Uterus (tissue), 2 donors: ENCODE measurements around the gene TMX4.

Experiments
- CTCF ChIP-seq, 4 experiments: fragments of 200-600 bp in 2 of 4; fragments of 450-650 bp in 2 of 4; sonication (generic) in 2 of 4; IDR thresholded peaks; one replicate each; pipeline ENCODE4 v1.5.1; 2016 to 2019; ENCODE audit warnings: antibody characterized with exemption in 4 of 4, mild to moderate bottlenecking in 2 of 4, moderate library complexity in 1 of 4
- POLR2A ChIP-seq, 2 donors: fragments of 450-650 bp; IDR thresholded peaks; one replicate each; pipeline ENCODE4 v1.6.1; 2016; ENCODE audit warnings: antibody characterized with exemption in 2 of 2, mild to moderate bottlenecking in 1 of 2, moderate library complexity in 1 of 2

- TF ChIP-seq CTCF (IDR thresholded peaks at IDR 0.05) (no peak), POLR2A (IDR thresholded peaks at IDR 0.05) (no peak)
Measured at GRCh38 chr20:8032499-8032898, 12.9 kb upstream of the TMX4 start.
